HG03439 (cell line): Measurements from ENCODE around the gene RNF113A.
"Not testable (repeated sequence)": the region's sequence is repeated elsewhere in the genome, so short reads cannot be mapped to it uniquely, and the experiment has no call there.

Experiments
- ATAC-seq: cut with Tn5 transposase; IDR thresholded peaks from one replicate; pipeline ENCODE4 v1.9.1; 2021; ENCODE audit warnings: mild to moderate bottlenecking, moderate library complexity; ENCODE audit not compliant: unreplicated experiment

The RNF113A gene

DNA sequence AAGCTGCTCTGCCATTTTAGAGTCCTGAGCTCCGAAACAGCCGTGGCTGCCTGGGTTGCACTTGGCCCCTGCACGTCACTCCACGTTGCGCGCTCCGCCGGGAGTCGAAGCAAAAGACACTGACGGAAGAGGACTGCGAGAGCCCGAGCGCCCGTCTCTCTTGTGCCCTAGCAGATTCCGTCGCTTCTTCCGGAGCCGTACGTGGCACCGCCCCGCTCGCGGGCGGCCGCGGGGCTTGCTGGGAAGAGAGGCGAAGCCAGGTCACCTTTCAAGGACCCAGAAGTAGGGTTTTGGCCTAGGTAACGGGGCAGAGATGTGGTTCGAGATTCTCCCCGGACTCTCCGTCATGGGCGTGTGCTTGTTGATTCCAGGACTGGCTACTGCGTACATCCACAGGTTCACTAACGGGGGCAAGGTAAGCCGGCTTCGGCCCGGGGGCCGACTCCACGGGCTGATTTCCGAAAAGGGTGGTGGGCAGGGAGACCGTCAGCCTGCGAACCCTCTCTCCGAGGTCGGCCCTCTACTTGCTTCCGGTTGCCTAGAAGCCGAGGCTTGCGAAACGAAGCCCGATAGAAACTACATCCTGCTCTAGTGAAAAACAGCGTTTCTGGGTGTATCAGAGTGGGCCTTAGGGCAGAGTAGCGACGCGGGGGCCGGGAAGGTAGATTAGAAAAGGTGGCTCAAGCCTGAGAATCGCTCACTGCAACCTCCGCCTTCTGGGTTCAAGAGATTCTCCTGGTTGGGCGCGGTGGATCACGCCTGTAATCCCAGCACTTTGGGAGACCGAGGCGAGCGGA lies at the start of gene RNF113A, which contains the start of gene NDUFA1:
TSS of gene RNF113A (minus strand) at position 135 of the 797 bp plus-strand sequence. CDS start at position 15, 120 bp downstream.
TSS of gene NDUFA1 (plus strand) at position 234 of the 797 bp plus-strand sequence. CDS start at position 314, 80 bp downstream.
- peak; percentile 92 for ATAC-seq

- ATAC-seq: no peak
Measured at GRCh38 chrX:119919835-119920585, 48.5 kb upstream of the RNF113A start.

- no peak for ATAC-seq
Measured at GRCh38 chrX:119917877-119918276, 46.3 kb upstream of the RNF113A start.

DNA sequence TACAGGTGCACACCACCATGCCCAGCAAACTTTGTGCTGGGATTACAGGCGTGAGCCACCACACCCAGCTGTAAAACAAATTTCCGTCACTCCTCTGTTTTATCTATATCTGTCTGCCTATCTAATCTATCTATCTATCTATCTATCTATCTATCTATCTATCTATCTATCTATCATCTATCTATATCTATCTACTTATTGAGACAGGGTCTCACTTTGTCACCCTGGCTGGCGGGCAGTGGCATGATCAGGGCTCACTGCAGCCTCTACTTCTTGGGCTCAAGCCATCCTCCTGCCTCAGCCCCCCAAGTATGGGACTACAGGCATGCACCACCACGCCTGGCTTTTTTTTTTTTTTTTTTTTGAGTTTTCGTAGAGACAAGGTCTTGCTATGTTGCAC lies 44.8 kb upstream of the RNF113A start:
- ATAC-seq: no peak

GRCh38 chrX:119900976-119901375 lies 29.4 kb upstream of the RNF113A start:
- ATAC-seq: no peak

GRCh38 chrX:119899125-119899524 lies 27.6 kb upstream of the RNF113A start:
- ATAC-seq: no peak

DNA sequence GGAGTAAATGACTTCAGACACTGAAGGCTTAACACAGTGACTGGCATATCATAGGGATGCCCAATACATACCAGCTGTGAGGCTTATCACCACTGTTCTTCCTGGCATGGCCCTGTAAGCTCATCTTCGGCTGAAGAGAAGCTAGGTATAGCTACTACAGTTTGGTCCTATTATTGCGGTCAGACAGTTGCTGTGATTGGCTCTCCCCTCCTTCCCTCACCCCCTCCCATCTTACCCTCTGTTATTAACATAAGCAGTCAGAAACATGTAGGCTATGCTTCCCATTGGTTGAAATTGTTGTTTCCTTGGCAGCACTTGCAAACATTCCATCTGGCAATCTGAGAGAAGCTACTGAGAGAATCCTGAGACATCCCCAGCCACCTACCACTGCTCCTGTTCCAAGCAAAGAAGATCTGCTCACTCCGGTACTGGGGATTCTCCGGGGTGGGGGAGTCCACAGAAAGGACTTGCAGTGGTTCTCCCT lies 24.4 kb upstream of the RNF113A start, which contains the start of gene AKAP14:
TSS of gene AKAP14 (plus strand) at position 51 of the 484 bp plus-strand sequence. CDS start 7,331 bp downstream, outside the sequence.
- ATAC-seq: no peak

DNA sequence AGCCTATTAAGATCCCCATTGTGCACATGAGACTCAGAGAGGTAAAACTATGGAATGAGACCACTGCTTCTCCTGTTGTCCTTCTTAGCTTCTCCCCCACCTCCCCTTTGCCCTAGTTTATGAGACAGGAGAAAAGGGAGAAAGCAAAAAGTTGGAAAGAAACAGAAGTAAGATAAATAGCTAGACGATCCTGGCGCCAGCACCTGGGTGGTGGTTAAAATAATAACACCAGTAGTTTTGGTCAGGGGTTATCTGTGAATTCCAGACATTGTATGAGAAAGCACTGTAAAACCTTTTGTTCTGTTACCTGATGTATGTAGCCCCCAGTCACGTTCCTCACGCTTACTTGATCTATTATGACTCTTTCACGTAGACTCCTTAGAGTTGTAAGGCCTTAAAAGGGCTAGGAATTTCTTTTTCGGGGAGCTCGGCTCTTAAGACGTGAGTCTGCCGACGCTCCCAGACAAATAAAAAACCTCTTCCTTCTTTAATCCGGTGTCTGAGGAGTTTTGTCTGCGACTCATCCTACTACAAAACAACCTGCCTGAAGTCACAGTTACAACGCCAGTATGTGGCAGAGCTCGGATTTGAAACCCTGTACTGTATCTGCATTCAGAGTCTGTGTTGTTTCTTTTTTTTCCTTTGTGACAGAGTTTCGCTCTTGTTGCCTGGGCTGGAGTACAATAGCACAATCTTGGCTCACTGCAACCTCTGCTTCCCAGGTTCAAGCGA lies 20.6 kb upstream of the RNF113A start:
- ATAC-seq: not testable (repeated sequence)

DNA sequence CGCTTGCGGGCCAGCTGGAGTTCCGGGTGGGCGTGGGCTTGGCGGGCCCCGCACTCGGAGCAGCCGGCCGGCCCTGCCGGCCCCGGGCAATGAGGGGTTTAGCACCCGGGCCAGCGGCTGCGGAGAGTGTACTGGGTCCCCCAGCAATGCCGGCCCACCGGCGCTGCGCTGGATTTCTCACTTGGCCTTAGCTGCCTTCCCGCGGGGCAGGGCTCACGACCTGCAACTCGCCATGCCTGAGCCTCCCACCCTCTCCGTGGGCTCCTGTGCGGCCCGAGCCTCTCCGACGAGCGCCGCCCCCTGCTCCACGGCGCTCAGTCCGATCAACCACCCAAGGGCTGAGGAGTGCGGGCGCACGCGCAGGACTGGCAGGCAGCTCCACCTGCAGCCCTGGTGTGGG lies 19.1 kb upstream of the RNF113A start:
- ATAC-seq: not testable (repeated sequence)

DNA sequence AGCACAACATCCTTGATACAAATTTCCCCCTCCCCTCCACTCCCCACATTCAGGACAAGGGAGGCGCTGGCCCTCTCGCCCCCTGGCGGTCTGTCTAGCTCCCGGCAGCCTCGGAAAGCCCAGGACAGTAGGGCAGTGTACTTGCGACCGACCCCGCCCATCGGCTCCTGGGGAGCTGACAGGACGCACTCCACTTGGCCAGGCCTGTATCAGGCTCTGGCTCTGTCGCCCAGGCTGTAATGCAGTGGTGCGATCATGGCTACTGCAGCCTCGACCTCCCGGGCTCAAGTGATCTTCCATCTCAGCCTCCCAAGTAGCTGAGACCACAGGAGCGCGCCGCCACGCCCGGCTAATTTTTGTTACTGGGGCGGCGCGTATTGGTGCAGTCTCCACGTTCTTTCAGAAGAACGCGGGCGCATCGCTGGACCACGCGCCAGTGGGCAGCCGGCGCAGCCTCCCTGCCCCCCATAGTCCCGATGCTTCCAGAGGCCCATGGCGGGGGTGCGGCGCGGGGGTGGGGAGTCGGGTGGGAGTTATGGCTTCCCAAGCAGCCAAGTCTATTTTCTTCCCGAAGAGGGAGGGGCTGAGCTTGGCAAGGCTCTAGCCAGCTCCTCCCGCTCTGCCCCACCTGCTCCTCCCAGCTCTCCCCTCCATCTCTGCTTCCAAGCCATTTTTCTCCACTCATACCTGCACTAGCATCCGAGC lies 16.3 kb upstream of the RNF113A start:
- ATAC-seq: peak; percentile 69

- ATAC-seq: no peak
Measured at GRCh38 chrX:119885554-119886428, 14.3 kb upstream of the RNF113A start.

DNA sequence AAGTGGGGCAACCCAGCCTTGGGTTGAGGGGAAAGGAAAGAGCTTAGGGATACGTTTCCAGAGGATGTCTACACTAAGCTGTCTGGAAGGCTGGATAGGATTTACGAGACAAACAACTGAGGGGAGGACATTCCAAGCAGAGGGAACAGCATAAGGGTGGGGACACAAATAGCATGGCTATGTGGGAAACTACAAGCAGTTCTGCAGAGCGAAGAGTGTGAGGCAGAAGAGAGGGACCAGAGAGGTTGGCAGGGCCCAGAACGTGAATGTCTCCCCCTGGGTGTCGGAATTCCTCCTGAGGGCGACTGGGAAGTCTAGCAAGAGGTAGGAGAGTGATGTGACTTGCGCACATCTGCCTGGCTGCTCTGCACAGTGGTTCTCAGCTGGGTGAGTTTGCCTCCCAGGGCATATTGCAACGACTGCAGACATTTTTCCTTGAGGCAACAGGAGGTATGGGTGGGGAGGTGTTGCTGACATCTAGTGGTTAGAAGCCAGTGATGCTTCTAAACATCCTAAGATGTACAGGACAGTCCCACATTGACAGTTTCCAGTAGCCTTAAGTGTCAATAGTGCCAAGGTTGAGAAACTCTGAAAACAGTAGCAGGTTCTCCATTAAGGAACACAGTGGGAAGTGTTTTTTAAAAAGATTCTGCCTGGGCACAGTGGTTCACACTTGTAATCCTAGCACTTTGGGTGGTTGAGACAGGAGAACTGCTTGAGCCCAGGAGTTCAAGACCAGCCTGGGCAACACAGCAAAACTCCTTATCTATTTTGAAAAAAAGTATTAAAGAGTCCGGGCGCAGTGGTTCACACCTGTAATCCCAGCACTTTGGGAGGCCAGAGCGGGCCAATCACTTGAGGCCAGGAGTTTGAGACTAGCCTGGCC lies 9.3 kb upstream of the RNF113A start:
- ATAC-seq: peak; percentile 67

- ATAC-seq: no peak
Measured at GRCh38 chrX:119880076-119880475, 8.5 kb upstream of the RNF113A start.

DNA sequence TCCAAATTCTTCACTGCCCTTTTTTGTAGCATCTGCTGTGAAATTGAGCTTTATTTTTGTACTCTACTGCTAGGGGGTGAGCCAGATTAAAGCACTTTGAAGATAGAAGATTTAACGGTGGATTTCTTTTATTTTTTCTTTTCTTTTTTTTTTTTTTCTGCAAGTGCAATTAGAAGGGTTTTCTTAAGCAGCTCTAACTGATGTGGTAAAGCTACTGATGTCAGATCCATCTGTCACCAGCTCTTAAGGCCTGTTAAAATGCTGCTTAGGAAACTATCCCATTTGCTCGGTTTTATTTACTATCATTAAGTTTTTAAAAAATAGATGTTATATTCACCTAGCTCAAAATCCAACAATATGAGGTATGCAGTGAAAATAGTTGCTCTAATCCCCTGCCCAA lies 7.2 kb upstream of the RNF113A start:
- no peak for ATAC-seq

DNA sequence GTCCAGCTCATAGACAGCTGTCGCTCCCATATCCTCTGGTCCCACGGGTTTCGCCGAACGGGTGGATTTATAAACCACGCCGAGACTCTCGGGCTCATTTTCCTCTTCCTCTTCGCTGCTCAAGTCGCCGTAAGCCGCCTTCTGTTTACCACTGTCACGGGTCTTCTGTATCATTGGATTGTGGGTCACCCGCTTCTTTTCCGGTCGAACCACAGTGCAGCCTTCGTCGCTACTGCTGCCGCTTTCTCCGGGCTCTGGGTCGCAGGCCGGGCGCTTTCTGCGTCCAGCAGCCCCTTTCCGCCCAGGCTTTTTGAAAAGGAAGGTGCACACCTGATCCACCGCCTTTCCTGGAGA lies 311 bp downstream of the RNF113A start:
- peak; percentile 36 for ATAC-seq

- peak; percentile 14 for ATAC-seq
Measured at GRCh38 chrX:119870626-119871131, 854 bp downstream of the RNF113A start.

DNA sequence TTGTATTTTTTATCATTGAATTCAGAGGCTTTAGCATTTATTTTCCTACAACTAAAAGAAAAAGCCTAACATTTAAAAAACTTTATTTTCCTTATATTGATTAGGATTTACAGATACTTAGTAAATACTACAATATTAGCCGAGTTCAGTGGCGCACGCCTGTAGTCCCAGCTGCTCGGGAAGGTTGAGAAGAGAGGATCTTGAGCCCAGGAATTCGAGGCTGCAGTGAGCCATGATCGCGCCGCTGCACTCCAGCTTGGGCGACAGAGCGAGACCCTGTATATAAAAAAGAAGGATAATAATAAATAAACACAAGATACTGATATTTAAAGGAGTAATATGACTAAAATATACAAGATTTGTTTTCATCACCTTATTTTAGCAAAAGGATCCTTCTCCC lies 18.1 kb downstream of the RNF113A start:
- ATAC-seq: no peak
